Skeletal muscle satellite cell (primary cell): Measurements from ENCODE around the gene BHLHA15.

Experiments
- H3K27me3 ChIP-seq: 2 replicates; pipeline ENCODE4 v1.7.0; 2013; ENCODE audit warnings: low read length; ENCODE audit not compliant: control insufficient read depth, insufficient read depth
- H3K36me3 ChIP-seq: 2 replicates; pipeline ENCODE4 v1.7.0; 2013; ENCODE audit warnings: mild to moderate bottlenecking, control low read depth, low read length; ENCODE audit not compliant: insufficient read depth
- H3K4me1 ChIP-seq: 2 replicates; pipeline ENCODE4 v1.7.0; 2013; ENCODE audit warnings: low read length; ENCODE audit not compliant: control insufficient read depth, insufficient read depth
- H3K4me2 ChIP-seq: 2 replicates; pipeline ENCODE4 v1.7.0; 2013; ENCODE audit warnings: mild to moderate bottlenecking, low read length
- H3K4me3 ChIP-seq: 2 replicates; pipeline ENCODE4 v1.7.0; 2013; ENCODE audit warnings: low read length
- H3K9ac ChIP-seq: 2 replicates; pipeline ENCODE4 v1.7.0; 2013; ENCODE audit warnings: mild to moderate bottlenecking, low read depth, low read length, moderate library complexity
- H3K9me3 ChIP-seq: replicated peaks from 2 replicates; pipeline ENCODE4 v1.7.0; 2013; ENCODE audit warnings: mild to moderate bottlenecking, control low read depth, low read length

BHLHA15 gene

GRCh38 chr7:98257701-98258100, 46.5 kb downstream of the BHLHA15 start:
- Histone ChIP-seq H3K27me3 (no peaks in the 10 kb centered on the region), H3K9ac (no peak overlapping the region), H3K9me3 (no peaks in the 10 kb centered on the region), H3K4me3 (no peak overlapping the region), H3K4me2 (no peak overlapping the region), H3K36me3 (peaks cover 11% of the 10 kb centered on the region), H3K4me1 (peaks cover 7% of the 10 kb centered on the region)
